ENCODE measurements around the gene LAMA5.

Gene LAMA5

DNA sequence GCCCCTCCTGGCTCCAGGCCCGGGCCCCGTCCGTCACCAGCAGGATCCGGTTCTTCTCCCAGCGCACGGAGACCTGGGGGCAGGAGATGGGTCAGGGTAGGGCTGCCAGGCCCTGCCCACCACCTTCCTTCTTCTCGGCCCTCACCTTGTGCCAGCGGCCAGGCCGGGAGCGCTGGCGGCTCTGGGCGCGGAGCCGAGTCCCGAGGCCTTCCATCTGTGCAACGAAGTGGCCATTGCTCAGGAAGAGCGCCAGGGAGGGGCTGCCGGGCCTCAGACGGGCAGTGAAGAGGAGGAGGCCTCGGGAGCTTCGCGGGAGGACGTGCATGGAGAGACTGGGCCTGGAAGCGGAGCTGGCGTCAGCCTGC lies 56.4 kb downstream of the LAMA5 start:
- no peak for DNase-seq

- DNase-seq, result no peak
These were observed 57.0 kb downstream of the LAMA5 start for GRCh38 chr20:62309947-62310756.

DNA sequence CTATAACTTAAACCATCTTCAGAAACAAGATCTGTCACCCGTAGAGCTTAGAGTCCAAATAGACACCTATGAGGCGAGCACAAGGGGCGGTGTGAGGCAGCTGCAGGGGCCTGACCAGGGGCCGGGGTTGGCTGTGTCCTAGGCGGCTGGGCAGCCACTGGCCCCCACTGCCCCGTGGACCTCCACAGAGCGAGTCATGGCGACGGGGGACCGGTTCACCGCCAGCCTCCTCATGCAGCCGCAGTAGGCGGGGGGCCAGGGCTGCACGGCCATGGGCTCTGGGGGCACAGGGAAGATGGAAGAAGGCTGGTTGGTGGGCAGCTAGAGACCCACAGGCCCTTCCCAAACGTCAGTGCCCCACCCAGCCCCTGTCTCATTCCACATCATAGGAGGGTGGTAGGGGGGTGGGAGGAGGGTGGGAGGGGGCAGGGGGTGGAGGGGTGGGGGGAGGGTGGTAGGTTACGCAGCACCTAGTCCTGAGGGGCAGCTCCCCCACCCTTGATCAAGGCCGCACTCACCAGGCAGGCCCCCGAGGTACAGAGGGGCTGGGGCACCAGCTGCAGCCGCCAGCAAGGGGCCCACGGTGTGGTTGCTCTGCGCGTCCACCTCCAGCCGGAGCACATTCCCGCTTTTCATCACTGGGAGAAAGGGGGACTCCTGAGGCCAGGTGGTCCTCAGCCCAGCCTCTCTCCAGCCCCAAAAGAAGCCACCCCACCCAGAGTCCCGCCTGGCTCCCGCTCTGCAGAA lies 57.7 kb downstream of the LAMA5 start:
- no peak for DNase-seq

- no peak for DNase-seq
These were observed 58.9 kb downstream of the LAMA5 start for GRCh38 chr20:62308102-62308822.

- DNase-seq, result no peak
These were observed 59.6 kb downstream of the LAMA5 start for GRCh38 chr20:62307226-62308101.

DNA sequence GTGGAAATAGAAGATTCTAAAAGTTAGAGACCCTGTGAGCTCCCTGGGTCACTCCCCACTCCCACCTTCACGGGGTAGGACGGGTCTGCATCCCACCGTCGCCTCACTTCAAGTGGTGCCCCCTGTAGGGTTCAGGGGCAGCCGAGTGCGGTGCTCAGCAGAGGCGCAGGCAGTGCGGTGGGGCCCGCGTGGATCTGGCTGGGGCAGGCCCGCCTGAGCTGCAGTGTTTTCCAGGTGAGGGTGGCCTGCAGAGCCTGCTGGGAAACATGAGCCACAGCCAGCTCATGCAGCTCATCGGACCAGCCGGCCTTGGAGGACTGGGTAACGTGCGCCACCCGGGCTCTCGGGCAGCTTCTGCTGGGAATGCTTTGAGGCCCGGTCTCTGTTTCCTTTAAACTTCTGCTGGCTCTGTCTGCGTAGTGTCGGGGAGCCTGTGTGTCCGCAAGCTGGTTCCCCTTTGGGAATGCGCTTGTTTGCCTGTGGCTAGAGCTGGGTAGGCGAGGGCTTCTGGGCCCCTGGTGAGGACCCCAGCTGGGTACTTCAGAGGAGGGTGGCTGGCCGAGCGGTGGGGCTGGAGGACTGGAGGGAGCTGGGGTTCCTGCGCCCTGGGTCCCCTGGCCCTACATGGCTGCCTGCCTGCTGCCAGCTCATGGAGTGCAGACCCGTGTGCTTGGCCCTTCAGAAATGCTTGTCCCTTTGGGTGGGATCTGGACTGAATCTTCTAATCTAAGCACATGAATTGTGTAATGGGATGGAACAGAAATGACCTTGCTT lies 60.5 kb downstream of the LAMA5 start:
- no peak for DNase-seq

GRCh38 chr20:62305765-62306413 lies 61.2 kb downstream of the LAMA5 start:
- no peak for DNase-seq

GRCh38 chr20:62305149-62305764 lies 61.9 kb downstream of the LAMA5 start:
- no peak for DNase-seq

DNA sequence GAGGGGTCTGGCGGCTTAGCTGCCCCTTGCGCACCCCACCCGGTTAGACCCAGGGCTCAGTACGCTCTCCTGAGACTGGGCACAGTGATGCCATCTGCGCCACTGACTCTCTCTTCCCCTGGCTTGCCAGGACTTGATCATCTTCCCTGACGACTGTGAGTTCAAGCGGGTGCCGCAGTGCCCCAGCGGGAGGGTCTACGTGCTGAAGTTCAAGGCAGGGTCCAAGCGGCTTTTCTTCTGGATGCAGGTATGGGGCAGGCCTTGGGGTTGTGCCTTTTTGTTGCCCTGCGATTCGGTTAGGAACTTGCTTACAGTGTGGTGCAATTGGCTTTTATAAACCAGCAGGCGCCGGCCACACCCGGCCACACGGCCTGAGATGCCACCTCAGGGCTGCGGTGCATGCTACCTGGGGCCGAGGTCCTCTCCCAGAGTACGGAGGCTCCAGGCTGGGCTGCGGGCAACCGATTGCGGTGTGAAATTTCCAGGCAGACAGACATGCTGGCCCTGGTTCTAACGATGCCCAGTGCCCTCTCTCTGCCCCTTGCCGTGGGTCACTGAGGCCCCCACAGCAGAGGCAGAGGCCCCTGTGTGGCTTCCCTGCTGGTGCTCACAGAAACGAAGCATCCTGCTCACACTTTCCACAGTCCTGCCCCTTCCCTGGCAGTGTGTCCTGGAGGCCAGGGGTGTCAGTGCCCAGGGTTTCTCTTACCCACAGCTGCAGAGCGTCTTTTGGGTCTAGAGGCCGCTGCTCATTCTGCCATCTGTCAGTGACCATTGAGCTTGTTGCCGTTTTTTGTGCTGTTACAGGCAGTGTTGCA lies 62.6 kb downstream of the LAMA5 start:
- DNase-seq, result no peak

GRCh38 chr20:62303340-62304226 lies 63.5 kb downstream of the LAMA5 start:
- peak in 1 of 2 donors; percentile 12 for DNase-seq

GRCh38 chr20:62303062-62303339 lies 64.1 kb downstream of the LAMA5 start:
- DNase-seq, result no peak

DNA sequence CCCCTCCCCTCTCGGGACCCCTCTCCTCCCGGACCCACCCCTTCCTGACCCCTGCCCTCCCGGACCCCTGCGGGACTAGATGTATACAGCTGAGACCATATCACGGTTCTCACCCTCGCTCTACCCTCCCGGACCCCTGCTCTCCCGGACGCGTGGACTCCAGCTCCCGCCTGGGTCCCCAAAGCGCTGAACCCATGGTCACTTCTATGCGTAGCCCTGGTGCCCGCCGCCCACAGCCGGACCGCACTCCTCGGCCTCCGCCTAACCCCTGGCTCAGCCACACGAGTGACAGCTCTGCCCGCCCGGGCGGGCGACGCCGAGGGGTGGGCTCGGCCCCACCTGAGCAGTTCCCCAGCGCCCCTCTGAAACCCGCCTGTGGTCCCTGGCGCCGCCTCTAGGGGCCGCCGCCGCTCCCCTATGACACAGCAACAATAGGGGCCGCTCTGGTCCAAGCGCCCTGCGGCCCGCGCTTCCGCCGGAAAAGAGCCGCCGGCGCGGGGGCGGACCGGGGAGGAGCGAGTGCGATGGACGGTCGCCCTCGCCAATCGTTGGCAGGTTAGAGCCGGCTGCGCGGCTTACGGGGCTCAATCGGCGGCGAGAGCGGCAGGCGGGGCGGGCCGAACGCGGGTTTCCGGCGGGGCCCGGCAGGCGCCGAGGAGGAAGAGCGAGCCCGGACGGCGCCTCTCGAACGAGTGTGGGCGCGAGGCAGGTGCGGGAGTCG lies 64.6 kb downstream of the LAMA5 start, which contains the start of gene ADRM1:
TSS of gene ADRM1 (plus strand) at position 657 of the 721 bp plus-strand sequence. CDS start 572 bp downstream, outside the sequence.
- peak; percentile 96 to 98 for DNase-seq

GRCh38 chr20:62301773-62302340 lies 65.3 kb downstream of the LAMA5 start:
- DNase-seq, result peak; percentile 94 to 96

DNA sequence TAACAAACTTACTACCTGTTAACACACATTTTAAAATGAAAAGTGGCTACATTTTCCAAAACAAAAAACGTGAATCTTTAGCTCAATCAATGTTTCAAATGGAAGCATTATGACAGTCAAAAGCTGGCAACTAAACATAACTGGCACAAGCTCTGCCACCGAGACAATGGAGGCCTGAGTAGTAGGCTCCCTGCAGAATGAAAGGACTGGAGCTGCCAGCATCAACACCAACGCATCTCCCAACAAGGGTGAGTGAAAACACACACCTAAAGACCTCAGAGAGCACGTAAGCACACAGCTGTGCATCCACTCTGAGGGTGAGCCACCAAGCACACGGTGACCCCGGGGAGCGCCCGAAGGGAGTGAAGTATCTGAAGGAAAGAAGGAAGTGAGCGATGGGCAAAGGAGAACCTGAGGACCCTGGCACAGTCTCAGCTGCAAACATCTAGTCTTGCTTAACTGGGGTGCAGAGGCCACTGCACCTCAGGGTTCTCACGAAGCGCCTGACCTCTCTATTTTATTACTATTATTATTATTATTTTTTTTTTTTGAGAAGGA lies 65.9 kb downstream of the LAMA5 start:
- DNase-seq, result no peak

- no peak for DNase-seq
These were observed 66.8 kb downstream of the LAMA5 start for GRCh38 chr20:62300319-62300718.

- no peak for DNase-seq
These were observed 67.4 kb downstream of the LAMA5 start for GRCh38 chr20:62299666-62300236.

Measured in inflammatory macrophage treated with lipopolysaccharide for 1 hour (primary cell).